ENCODE measurements around the gene CNGB1. TPM values are rescaled to one million over a fixed set of nuclear protein-coding genes. Genes with fewer than 3 reads are reported as not detected.

Gene CNGB1
- total RNA-seq, 3 donors from 2014 or later, result 0.14 to 2.0 (median 0.55) TPM

- no peak for TF ChIP-seq CTCF (IDR thresholded peaks at IDR 0.05)
- Histone ChIP-seq H3K9me3 (no peaks in the 10 kb centered on the region), H3K4me3 (no peak overlapping the region), H3K36me3 (ENCODE audit: low read depth) (no peaks in the 10 kb centered on the region), H3K4me1 (ENCODE audit: low read depth) (no peaks in the 10 kb centered on the region)
- ATAC-seq (no peak), DNase-seq (no peak)
- intact Hi-C loops (cut with DNase I, micrococcal nuclease), result no loop called here
These were observed 99.5 kb downstream of the CNGB1 start for GRCh38 chr16:57871456-57871855.

- no peak for DNase-seq
- intact Hi-C loops (cut with DNase I, micrococcal nuclease), result no loop called here
- H3K9me3 ChIP-seq, result no peaks in the 10 kb centered on the region
- H3K36me3 ChIP-seq (ENCODE audit: low read depth), result no peaks in the 10 kb centered on the region
- TF ChIP-seq CTCF (IDR thresholded peaks at IDR 0.05), result no peak
- no peak overlapping the region for H3K4me3 ChIP-seq
- no peaks in the 10 kb centered on the region for H3K4me1 ChIP-seq (ENCODE audit: low read depth)
- no peak for ATAC-seq
These were observed 100.0 kb downstream of the CNGB1 start for GRCh38 chr16:57870753-57871454.

GRCh38 chr16:57868913-57869520 is 101.9 kb downstream of the CNGB1 start:
- no peak for TF ChIP-seq CTCF (IDR thresholded peaks at IDR 0.05)
- intact Hi-C loops (cut with DNase I, micrococcal nuclease), result loop anchor here in 1 of 2 donors (10.0 kb wide), 1 partner anchor 74 kb away; no protein-coding TSS in a partner anchor
- H3K4me3 ChIP-seq, result no peak overlapping the region
- no peaks in the 10 kb centered on the region for H3K4me1 ChIP-seq (ENCODE audit: low read depth)
- no peak for DNase-seq
- ATAC-seq, result no peak
- no peaks in the 10 kb centered on the region for H3K9me3 ChIP-seq
- no peaks in the 10 kb centered on the region for H3K36me3 ChIP-seq (ENCODE audit: low read depth)

GRCh38 chr16:57867000-57867561 is 103.8 kb downstream of the CNGB1 start:
- Histone ChIP-seq H3K4me3 (no peak overlapping the region), H3K9me3 (no peaks in the 10 kb centered on the region), H3K36me3 (ENCODE audit: low read depth) (no peaks in the 10 kb centered on the region), H3K4me1 (ENCODE audit: low read depth) (peaks cover 3% of the 10 kb centered on the region)
- no peak for DNase-seq
- intact Hi-C loops (cut with DNase I, micrococcal nuclease), result loop anchor here in 1 of 2 donors (10.0 kb wide), 1 partner anchor 72 kb away; no protein-coding TSS in a partner anchor
- ATAC-seq, result no peak
- TF ChIP-seq CTCF (IDR thresholded peaks at IDR 0.05), result no peak

GRCh38 chr16:57866529-57866918 is 104.4 kb downstream of the CNGB1 start:
- DNase-seq, result no peak
- H3K36me3 ChIP-seq (ENCODE audit: low read depth), result no peaks in the 10 kb centered on the region
- H3K9me3 ChIP-seq, result no peaks in the 10 kb centered on the region
- TF ChIP-seq CTCF (IDR thresholded peaks at IDR 0.05), result no peak
- ATAC-seq, result no peak
- intact Hi-C loops (cut with DNase I, micrococcal nuclease), result loop anchor here in 1 of 2 donors (10.0 kb wide), 1 partner anchor 72 kb away; no protein-coding TSS in a partner anchor
- H3K4me3 ChIP-seq, result no peak overlapping the region
- H3K4me1 ChIP-seq (ENCODE audit: low read depth), result peaks cover 3% of the 10 kb centered on the region

Data from mucosa of descending colon (tissue), 3 donors.